Hepatocyte (in vitro differentiated cells): ENCODE measurements around the gene C1QTNF9B.

Experiments
- CTCF ChIP-seq: fragments of 200-600 bp; sonication (generic); IDR thresholded peaks from 2 replicates; pipeline ENCODE4 v1.5.1; 2016; ENCODE audit warnings: antibody characterized with exemption, mild to moderate bottlenecking; ENCODE audit not compliant: poor library complexity
- EZH2 ChIP-seq: fragments of 200-600 bp; sonication (generic); IDR thresholded peaks from 2 replicates; pipeline ENCODE4 v1.6.1; 2016; ENCODE audit warnings: antibody characterized with exemption, mild to moderate bottlenecking, borderline replicate concordance

GRCh38 chr13:23934520-23934919 lies 37.2 kb upstream of the C1QTNF9B start:
- no peak for TF ChIP-seq CTCF
- no peak for TF ChIP-seq EZH2
